GM11168 (cell line): Measurements from ENCODE around the gene DAB1.

Source experiments
- in situ Hi-C: fragments of 300-500 bp; cut with MboI; formaldehyde crosslinking; loops from one replicate; pipeline ENCODE4 v1.12.0; 2022; ENCODE audit warnings: low sequenced_read_pairs; ENCODE audit not compliant: unreplicated experiment

DAB1 gene

GRCh38 chr1:57285992-57286391 is 137.9 kb downstream of the DAB1 start:
- in situ Hi-C loops = no loop called here

DNA sequence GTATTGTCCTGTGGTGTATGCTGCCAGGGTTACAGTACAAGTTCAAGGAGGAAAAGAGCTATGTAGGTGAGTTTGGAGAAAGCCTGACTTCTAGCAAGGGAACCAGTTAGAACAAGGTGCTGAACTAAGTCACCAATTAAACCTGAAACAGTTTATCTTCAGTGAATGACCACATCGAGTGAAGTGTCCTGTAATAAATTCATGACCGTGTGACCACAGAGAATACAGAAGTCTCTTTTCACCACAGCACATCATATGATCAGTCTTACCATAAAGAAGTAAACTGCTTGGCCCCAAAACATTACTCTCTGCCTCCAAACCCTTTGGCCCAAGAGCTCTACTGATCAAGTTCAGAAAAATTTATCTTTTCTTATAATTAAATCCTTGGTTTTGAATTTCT is 141.4 kb downstream of the DAB1 start:
- in situ Hi-C loops = no loop called here

DNA sequence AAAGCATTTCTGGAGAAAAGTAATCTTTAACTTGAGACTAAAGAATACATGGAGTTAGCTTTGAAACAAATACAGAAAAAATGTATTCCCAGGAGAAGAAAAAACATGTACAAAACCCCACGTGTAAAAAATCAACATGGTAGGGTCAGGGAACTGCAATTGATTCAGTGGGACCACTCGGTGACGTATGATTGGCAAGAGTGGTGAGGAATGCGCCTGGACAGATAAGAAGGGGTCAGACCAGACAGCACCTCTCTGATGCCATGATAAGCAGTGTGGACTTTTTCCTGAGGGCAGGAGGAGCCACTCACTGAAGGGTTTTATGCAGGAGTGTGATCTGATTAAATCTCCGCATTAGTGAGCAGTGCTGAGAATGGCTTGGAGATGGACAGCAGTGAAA is 142.5 kb downstream of the DAB1 start:
- in situ Hi-C loops = no loop called here

- in situ Hi-C loops = no loop called here
Measured at GRCh38 chr1:57279909-57280666, 143.8 kb downstream of the DAB1 start.

DNA sequence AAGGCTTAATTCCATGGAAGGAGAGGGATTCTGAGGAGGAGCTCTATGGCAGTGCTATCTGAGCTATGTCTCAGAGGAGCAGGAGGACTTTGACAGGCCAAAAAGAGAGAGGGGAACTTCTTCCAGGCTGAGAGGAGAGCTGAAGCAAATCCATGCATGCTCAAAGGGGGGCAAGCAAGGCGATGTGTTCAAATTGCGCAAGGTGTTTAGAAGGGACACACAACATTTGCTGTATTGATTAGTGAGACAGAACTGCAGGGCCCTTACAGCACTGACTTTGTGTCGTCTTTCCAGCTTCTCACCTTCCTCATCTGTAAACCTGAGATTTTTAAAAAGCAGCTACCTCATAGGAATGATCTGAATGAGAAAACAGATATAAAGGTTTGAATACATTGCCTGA is 145.3 kb downstream of the DAB1 start:
- in situ Hi-C loops = no loop called here

- in situ Hi-C loops = no loop called here
Measured at GRCh38 chr1:57277681-57278080, 146.2 kb downstream of the DAB1 start.

- in situ Hi-C loops = no loop called here
Measured at GRCh38 chr1:57276918-57277317, 146.9 kb downstream of the DAB1 start.

GRCh38 chr1:57272601-57273000 is 151.3 kb downstream of the DAB1 start:
- in situ Hi-C loops = no loop called here

GRCh38 chr1:57272150-57272549 is 151.7 kb downstream of the DAB1 start:
- in situ Hi-C loops = no loop called here

GRCh38 chr1:57270927-57271698 is 152.7 kb downstream of the DAB1 start:
- in situ Hi-C loops = no loop called here

- in situ Hi-C loops = no loop called here
Measured at GRCh38 chr1:57269630-57270225, 154.1 kb downstream of the DAB1 start.

- in situ Hi-C loops = no loop called here
Measured at GRCh38 chr1:57265104-57265503, 158.8 kb downstream of the DAB1 start.

GRCh38 chr1:57262472-57262871 is 161.4 kb downstream of the DAB1 start:
- in situ Hi-C loops = no loop called here

DNA sequence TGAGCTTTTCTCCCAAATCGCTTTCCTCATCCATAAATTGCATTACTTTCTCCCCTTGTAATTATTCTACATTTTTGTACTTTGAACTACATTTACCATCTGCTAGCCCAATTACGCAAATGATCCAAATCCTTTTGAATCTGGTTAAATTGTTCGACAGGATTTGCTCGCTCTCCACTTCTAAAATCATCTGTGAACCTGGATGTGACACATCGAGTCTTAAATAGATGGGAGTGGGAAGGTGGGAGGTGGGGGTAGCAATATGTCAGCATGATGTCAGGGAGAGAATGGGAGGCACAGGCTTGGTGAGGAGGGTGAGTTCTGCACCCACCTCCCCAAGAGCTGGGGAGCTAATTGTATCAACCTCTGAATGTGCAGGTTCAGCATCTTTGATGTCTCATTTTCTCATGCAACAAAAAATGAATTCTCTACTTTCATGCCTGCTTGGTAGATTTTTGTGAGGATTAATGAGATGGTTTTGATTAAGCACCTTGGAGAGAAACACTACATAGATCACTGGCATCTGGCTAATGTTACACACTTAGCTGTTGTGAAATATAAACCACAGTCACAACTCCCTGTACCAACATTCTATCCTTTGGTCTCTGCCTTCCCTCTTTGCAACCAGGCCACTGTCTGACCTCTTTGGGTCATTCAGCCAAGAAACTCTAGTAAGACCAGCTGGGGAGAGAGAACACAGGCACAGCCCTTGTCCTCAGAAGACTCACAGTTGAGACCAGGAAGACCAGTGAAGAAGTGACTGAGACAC is 165.1 kb downstream of the DAB1 start:
- in situ Hi-C loops = no loop called here

- in situ Hi-C loops = no loop called here
Measured at GRCh38 chr1:57255945-57256344, 167.9 kb downstream of the DAB1 start.

- in situ Hi-C loops = no loop called here
Measured at GRCh38 chr1:57254022-57254421, 169.8 kb downstream of the DAB1 start.

DNA sequence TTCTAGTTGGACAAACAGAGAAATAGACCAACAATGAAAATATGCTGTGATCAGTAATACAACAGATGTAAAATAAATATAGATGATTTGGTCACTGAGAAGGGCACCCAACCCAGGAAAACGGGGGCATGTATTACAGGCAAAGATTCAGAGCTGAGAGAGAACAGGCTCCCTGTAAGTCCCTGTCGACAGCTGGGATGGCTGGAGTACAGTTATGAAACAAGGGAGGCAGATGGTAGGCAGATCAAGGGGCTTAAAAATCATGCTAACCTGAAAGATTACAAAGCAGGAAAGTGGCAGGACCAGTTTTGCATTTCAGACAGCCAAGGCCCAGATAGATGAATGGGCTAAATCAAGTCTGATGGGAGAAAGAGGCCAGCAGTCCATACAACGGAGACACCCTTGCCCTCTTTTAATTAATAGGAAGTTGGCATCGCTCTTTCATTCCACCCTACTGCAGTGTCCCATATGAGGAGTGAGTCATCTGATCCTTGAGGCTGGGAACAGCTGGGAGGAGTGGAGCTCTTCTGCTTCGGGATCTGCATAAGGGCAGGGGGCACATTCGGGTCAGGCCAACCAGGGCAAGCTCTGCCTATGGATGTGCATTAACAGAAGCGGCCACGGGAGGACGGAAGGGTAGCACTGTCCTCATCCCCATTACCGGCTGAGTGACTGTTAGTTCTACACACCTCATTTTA is 171.1 kb downstream of the DAB1 start:
- in situ Hi-C loops = no loop called here

DNA sequence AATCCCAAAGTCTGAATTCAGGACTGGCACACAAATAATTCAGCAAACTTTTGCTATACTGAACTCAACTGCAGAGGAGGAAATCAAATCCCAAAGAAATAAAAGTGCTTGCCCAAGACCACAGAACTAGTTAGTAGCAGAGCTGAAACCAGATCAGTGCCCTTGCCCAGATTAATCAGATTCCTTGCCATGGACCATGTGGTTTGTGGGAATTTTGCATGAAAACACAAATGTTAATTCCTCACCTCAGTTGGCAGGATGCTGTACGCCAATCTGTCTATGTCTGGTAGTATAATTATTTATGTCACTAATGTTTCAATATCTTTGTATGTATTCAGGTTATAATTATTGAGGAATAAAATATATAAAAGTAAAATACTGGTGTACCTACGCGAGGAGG is 173.8 kb downstream of the DAB1 start:
- in situ Hi-C loops = no loop called here

- in situ Hi-C loops = no loop called here
Measured at GRCh38 chr1:57249511-57249910, 174.3 kb downstream of the DAB1 start.

DNA sequence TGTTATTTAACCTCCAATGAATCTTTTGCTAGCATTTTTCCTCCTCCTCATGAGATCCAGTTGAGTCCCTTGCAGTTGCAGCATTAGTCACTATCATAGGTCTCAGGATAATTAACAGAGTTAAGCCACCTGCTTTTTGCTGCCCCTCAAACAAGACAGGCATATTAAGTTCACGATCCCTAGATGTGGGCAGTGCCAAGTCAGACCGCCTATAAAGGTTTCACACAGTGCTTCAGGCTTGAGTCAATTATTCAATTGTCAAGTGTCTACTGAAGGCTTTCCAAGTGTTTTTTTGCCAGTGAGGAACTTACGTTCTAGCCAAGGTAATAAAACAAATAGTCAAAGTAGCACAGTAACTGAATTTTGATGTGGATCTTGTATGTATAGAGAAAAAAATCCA is 175.0 kb downstream of the DAB1 start:
- in situ Hi-C loops = no loop called here
